Right lobe of liver (tissue), 4 donors: ENCODE data around the gene KIAA0586.

Experiments
- POLR2A ChIP-seq: fragments of 450-650 bp; IDR thresholded peaks from one replicate; pipeline ENCODE4 v1.6.1; 2017; ENCODE audit warnings: antibody characterized with exemption, mild to moderate bottlenecking
- TF ChIP-seq, protein P1 (sequence below), 4 donors: fragments of 200-600 bp in 3 of 4; fragments of 450-650 bp in 1 of 4; IDR thresholded peaks; one replicate each; pipeline versions ENCODE4 v1.5.1 to v1.8.0; 2016 to 2022; ENCODE audit warnings: antibody characterized with exemption in 4 of 4, mild to moderate bottlenecking in 2 of 4
- donor health status: DM: no; HTN: no; CAD: no.
- donor health status: DM: no; HTN: no; CAD: no.
- donor health status: DM: no; HTN: yes; CAD: no.

DNA sequence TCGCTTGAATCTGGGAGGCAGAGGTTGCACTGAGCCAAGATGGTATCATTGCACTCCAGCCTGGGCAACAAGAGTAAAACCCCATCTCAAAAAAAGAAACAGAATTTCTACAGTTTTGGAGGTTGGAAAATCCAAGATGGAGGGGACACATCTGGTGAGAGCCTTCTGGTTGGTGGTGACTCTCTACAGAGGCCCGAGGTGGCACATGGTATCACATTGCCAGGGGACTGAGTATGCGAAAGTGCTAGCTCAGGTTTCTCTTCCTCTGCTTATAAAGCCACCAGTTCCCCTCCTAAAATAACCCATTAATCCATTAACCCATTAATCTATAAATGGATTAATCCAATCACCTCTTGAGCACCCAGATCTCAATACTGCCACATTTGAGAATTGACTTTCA lies 139.5 kb downstream of the KIAA0586 start:
- TF ChIP-seq POLR2A: no peak
- TF ChIP-seq, protein P1, sequence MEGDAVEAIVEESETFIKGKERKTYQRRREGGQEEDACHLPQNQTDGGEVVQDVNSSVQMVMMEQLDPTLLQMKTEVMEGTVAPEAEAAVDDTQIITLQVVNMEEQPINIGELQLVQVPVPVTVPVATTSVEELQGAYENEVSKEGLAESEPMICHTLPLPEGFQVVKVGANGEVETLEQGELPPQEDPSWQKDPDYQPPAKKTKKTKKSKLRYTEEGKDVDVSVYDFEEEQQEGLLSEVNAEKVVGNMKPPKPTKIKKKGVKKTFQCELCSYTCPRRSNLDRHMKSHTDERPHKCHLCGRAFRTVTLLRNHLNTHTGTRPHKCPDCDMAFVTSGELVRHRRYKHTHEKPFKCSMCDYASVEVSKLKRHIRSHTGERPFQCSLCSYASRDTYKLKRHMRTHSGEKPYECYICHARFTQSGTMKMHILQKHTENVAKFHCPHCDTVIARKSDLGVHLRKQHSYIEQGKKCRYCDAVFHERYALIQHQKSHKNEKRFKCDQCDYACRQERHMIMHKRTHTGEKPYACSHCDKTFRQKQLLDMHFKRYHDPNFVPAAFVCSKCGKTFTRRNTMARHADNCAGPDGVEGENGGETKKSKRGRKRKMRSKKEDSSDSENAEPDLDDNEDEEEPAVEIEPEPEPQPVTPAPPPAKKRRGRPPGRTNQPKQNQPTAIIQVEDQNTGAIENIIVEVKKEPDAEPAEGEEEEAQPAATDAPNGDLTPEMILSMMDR (IDR thresholded peaks at IDR 0.05): no peak
